Fibroblast of mammary gland (primary cell): ENCODE results near the gene RBMXL3.
"Not testable (repeated sequence)": the region's sequence is repeated elsewhere in the genome, so short reads cannot be mapped to it uniquely, and the experiment has no call there.

Source experiments
- DNase-seq: peaks from one replicate; pipeline ENCODE4 v3.0.0-alpha.2; 2010; ENCODE audit warnings: low read depth
- H3K4me3 ChIP-seq: 2 replicates; pipeline ENCODE4 v1.5.1; 2011; ENCODE audit warnings: low read depth, mild to moderate bottlenecking, low read length, moderate library complexity; ENCODE audit not compliant: control insufficient read depth
- TF ChIP-seq, protein P1 (sequence below): conservative IDR thresholded peaks from 2 replicates; pipeline ENCODE4 v1.5.1; 2011; ENCODE audit warnings: low read depth, low read length, inconsistent platforms; ENCODE audit not compliant: control insufficient read depth, insufficient read depth

Gene RBMXL3

DNA sequence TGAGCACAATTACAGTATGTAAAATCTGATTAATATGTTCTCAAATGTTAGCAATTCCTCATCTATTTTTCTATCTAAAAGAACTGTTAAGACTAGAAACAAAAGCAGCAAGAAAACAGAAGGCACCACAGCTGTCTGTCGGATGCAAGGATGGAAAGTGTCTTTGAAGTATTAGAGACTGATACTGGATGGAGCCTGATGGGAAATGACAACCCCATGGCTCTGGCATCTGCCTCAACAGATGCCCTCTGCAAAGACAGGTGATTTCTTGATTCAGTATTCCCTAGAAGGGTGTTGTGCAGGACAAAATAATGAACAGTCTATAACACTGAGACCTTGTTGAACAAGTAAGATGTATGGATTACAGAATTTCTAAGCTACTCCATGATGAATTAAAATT is 24.9 kb downstream of the RBMXL3 start:
- DNase-seq, result no peak
- H3K4me3 ChIP-seq, result no peak overlapping the region
- TF ChIP-seq, protein P1, sequence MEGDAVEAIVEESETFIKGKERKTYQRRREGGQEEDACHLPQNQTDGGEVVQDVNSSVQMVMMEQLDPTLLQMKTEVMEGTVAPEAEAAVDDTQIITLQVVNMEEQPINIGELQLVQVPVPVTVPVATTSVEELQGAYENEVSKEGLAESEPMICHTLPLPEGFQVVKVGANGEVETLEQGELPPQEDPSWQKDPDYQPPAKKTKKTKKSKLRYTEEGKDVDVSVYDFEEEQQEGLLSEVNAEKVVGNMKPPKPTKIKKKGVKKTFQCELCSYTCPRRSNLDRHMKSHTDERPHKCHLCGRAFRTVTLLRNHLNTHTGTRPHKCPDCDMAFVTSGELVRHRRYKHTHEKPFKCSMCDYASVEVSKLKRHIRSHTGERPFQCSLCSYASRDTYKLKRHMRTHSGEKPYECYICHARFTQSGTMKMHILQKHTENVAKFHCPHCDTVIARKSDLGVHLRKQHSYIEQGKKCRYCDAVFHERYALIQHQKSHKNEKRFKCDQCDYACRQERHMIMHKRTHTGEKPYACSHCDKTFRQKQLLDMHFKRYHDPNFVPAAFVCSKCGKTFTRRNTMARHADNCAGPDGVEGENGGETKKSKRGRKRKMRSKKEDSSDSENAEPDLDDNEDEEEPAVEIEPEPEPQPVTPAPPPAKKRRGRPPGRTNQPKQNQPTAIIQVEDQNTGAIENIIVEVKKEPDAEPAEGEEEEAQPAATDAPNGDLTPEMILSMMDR, result no peak

DNA sequence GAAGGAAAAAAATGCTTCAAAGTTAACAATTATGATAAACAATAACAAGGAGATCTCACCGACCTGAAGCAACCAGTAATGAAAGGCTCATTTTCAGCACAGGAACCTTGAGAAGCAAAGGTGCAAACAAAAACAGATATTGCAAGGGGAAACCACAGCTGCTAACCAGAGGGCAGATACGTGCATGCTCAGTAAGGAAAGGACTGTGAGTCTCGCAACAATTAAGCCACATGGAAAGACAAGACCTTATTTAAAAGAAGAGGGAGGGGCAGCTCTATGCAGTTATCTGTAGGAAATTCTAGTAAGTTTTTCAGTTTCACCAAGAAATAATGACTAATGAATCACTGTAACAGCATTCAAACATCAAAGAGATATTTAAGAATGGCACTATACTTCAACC is 25.4 kb downstream of the RBMXL3 start:
- DNase-seq, result no peak
- TF ChIP-seq, protein P1, result no peak
- no peak overlapping the region for H3K4me3 ChIP-seq

DNA sequence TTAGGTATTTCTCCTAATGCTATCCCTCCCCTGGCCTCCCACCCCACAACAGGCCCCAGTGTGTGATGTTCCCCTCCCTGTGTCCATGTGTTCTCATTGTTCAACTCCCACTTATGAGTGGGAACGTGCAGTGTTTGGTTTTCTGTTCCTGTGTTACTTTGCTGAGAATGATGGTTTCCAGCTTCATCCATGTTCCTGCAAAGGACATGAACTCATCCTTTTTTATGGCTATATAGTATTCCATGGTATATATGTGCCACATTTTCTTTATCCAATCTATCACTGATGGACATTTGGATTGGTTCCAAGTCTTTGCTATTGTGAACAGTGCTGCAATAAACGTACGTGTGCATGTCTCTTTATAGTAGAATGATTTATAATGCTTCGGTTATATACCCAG is 28.1 kb downstream of the RBMXL3 start:
- H3K4me3 ChIP-seq, DNase-seq: not testable (repeated sequence)

DNA sequence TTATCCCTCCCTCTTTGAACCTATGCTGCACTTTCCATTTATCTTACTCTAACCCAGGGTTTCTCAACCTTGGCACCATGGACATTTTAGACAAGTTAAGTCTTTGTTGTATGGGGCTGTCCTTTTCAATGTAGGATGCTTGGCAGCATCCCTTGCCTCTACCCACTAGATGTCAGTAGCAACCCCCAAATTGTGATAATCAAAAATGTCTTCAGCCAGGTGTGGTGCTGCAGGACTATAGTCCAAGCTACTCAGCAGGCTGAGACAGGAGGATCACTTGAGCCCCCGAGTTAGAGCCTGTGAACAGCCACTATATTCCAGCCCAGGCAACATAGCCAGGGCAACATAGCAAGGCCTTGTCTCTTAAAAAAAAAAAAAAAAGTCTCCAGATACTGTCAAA is 37.7 kb downstream of the RBMXL3 start:
- TF ChIP-seq, protein P1, result peak; percentile 40
- DNase-seq, result peak; percentile 27

DNA sequence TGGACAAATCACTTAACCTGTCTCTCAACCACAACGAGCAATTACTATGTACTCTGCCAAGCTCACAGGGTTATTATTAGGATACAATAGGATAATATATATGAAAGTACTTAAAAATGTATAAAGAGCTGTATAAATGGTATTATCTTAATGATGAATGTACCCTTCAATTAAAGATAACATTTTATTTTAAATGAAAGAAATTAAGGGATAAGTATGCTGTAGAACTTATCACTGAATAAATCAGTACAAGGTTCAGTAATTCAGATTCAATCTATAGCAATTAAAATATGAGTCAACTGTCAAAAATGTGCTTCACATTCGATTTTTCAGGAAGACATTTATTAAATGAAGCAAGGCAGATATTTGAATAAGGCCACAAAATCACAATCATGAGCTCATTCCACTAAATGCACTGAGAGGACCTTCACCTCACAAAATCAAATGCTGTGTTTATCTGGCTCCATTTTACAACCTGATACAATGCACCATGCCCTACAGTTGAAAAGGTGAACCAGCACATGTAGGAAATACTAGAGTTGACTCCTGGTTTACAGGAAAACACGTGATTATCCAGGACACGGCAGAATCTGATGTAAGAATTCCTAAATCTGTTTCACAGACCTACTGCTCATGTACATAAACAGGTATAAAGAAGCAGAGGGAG is 40.3 kb downstream of the RBMXL3 start:
- no peak for DNase-seq
- no peak overlapping the region for H3K4me3 ChIP-seq

More for the DNA sequence above, 37.7 kb downstream of the RBMXL3 start:
- no peak overlapping the region for H3K4me3 ChIP-seq

DNA sequence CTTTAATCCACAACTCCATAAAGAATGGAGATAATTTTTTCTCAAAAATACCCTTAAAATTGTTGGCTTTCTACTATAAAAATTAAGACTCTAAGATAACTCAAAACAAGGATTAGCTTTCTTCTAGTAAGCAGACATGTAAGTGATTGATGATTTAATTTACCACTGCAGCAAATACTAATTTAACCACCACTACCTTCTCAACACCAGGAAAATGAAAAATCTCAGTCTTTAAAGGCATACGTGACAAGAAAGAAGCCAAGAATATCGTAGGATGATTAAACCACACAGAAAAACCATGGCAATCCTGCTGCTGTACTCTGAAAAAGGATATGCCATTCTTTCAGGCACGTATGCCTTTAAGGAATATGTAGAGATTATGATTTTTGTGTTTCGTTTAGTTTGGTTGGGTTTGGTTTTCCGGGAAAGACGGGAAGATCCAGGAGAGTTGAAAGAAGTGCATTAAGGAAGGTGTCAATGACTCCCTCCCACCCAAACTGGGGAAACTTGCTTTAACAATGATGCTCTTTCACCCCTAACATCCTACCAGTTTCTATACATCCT is 43.8 kb downstream of the RBMXL3 start:
- peak overlapping the region; percentile 63 for H3K4me3 ChIP-seq
- DNase-seq, result peak; percentile 7
- TF ChIP-seq, protein P1, result no peak

More for the DNA sequence above, 40.3 kb downstream of the RBMXL3 start:
- TF ChIP-seq, protein P1, result no peak

DNA sequence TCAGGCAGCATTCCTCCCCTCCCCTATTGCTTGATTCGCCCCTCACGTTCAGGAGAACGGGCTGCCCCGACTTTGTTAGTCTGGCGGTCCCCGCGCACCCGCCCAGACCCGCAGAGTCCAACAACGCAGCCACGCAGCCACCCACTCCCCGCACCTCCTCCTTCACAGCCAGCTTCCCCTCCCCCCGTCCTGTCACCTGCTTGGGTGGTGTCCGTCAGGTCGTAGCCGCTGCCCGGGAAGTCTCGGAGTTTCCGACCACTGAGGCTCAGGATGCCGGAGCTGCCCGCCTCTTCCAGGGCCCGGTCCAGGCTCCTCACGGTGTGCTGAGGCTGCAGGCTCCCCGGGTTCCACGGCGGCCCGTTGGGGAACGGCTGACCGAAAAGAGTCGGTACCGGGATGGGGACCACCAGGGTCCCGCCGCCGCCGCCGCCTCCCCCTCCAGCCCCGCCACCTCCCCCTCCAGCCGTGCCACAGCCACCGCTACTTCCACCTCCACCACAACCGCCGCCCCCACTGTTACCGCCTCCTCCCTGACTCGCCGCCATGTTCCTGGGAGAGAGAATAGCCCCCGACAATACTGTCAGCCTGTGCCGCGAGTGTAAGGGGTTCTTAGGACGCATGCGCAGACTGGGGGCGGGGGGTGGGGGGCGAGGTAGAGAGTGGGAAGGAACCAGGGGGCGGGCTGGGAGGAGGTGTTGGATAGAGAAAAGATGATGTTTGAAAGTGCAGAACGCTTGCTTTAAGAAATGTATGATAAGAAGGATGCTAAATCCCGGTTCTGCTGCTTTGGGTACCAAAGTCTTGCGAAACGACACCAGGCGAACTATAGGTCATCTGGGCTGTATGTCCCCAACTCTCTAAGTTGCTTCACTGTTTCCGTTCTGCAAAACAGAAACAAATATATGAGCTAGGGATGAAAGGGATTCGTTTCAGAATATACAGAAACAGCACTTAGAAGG is 44.6 kb downstream of the RBMXL3 start, which contains the start of gene LRCH2:
Gene LRCH2, minus strand, starts transcription at position 600 of the 959 bp plus-strand sequence. Its CDS starts 55 bp downstream, at position 545.
- peak; percentile 37 for DNase-seq

More for the DNA sequence above, 44.6 kb downstream of the RBMXL3 start, which contains the start of gene LRCH2:
- TF ChIP-seq, protein P1, result no peak
- peak within 1 kb of the TSS; percentile 63 for H3K4me3 ChIP-seq
